Stimulated activated CD4-positive, alpha-beta T cell treated with anti-CD3 and anti-CD28 coated beads, TNF-alpha, amount 100 ng/mL, for 24 hours (primary cell): Measurements from ENCODE around the gene SHISAL1.

ENCODE experiments used
- DNase-seq, 3 experiments: peaks; one replicate each; pipeline ENCODE4 v3.0.0-alpha.2; 2020; ENCODE audit warnings: low read depth in 3 of 3

SHISAL1 gene

GRCh38 chr22:44342347-44342956 lies 29.7 kb upstream of the SHISAL1 start:
- no peak for DNase-seq

- no peak for DNase-seq
Observed at GRCh38 chr22:44341431-44342346, 28.9 kb upstream of the SHISAL1 start.

GRCh38 chr22:44340271-44341239 lies 27.8 kb upstream of the SHISAL1 start:
- DNase-seq = no peak

- DNase-seq = no peak
Observed at GRCh38 chr22:44338906-44339305, 26.2 kb upstream of the SHISAL1 start.

GRCh38 chr22:44338177-44338810 lies 25.5 kb upstream of the SHISAL1 start:
- DNase-seq = no peak

- DNase-seq = peak in 1 of 3 experiments; percentile 10
Observed at GRCh38 chr22:44337678-44338004, 24.9 kb upstream of the SHISAL1 start.

- no peak for DNase-seq
Observed at GRCh38 chr22:44336962-44337677, 24.4 kb upstream of the SHISAL1 start.

- DNase-seq = no peak
Observed at GRCh38 chr22:44335903-44336803, 23.4 kb upstream of the SHISAL1 start.

- DNase-seq = no peak
Observed at GRCh38 chr22:44335066-44335839, 22.5 kb upstream of the SHISAL1 start.

- no peak for DNase-seq
Observed at GRCh38 chr22:44333847-44334635, 21.3 kb upstream of the SHISAL1 start.

- DNase-seq = no peak
Observed at GRCh38 chr22:44332946-44333345, 20.2 kb upstream of the SHISAL1 start.

- DNase-seq = no peak
Observed at GRCh38 chr22:44331881-44332714, 19.3 kb upstream of the SHISAL1 start.

GRCh38 chr22:44330744-44331660 lies 18.3 kb upstream of the SHISAL1 start:
- no peak for DNase-seq

GRCh38 chr22:44330188-44330743 lies 17.5 kb upstream of the SHISAL1 start:
- no peak for DNase-seq

- DNase-seq = peak in 1 of 3 experiments; percentile 27
Observed at GRCh38 chr22:44329179-44329796, 16.5 kb upstream of the SHISAL1 start.
